Spinal cord (tissue), 10 donors: ENCODE measurements around the gene SLC4A11. TPM values are rescaled to one million over a fixed set of nuclear protein-coding genes. Genes with fewer than 3 reads are reported as not detected.

Source experiments
- DNase-seq, 6 donors: peaks; one replicate each; pipeline versions ENCODE4 v3.0.0 to v3.0.0-alpha.2; 2013 to 2015; ENCODE audit warnings: low spot score in 6 of 6, low read depth in 4 of 6
- H3K27ac ChIP-seq: one replicate; pipeline ENCODE4 v1.5.1; 2013; ENCODE audit warnings: low read depth, low read length, control low read depth
- H3K27me3 ChIP-seq: one replicate; pipeline ENCODE4 v1.6.1; 2013; ENCODE audit warnings: low read length; ENCODE audit not compliant: control insufficient read depth, insufficient read depth
- H3K36me3 ChIP-seq: one replicate; pipeline ENCODE4 v1.6.1; 2013; ENCODE audit warnings: low read length; ENCODE audit not compliant: control insufficient read depth, insufficient read depth
- H3K4me1 ChIP-seq: one replicate; pipeline ENCODE4 v1.6.1; 2013; ENCODE audit warnings: low read length; ENCODE audit not compliant: control insufficient read depth, insufficient read depth
- H3K4me3 ChIP-seq: one replicate; pipeline ENCODE4 v1.5.1; 2013; ENCODE audit warnings: low read depth, low read length, control low read depth
- H3K9me3 ChIP-seq: one replicate; pipeline ENCODE4 v1.6.1; 2013; ENCODE audit warnings: low read length; ENCODE audit not compliant: control insufficient read depth, insufficient read depth
- WGBS: methylation state at CpG from one replicate; pipeline ENCODE4 v1.1.5; 2013; ENCODE audit warnings: missing lambda C conversion rate; ENCODE audit not compliant: insufficient coverage; 5-methylcytosine and 5-hydroxymethylcytosine counted together
- polyA plus RNA-seq, 2 donors: library from polyadenylated mRNA; unstranded; fragments of 120-200 nt; gene quantifications; one replicate each; pipeline ENCODE4 v1.2.1, GENCODE V29; 2013; ENCODE audit not compliant: insufficient read length in 2 of 2
- total RNA-seq, 2 donors: library from RNA; depleted of rRNA in 1 of 2; stranded (reverse); fragments of 120-200 nt in 1 of 2; fragments of >200 nt in 1 of 2; gene quantifications; one replicate each; pipeline versions ENCODE4 v1.2.3 to v1.2.4, GENCODE V29; 2013 to 2014
- donor health status: healthy.

SLC4A11 gene
- total and polyA plus RNA-seq, 4 donors, result 0.20 to 1.3 (median 0.47) TPM

DNA sequence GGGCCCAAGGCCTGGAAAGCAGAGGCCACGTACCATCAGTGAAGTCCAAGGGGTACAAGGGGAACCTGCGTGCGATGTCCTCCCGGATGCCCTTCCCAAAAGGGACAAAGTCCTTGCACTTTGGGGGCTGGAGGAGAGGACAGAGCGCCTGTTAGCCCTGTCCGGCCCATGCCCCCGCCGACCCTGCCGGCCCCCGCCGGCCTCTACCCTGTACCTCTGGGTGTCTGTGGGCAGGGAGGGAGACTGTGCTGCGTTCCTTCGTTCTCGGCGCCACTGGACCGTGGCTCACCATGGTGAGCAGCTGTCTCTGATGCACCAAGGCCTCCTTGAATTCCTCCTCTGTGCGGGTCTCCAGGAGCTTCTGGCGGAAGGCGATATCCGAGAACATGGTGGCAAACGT is 7.9 kb downstream of the SLC4A11 start:
- peaks cover 9% of the 10 kb centered on the region for H3K27me3 ChIP-seq
- H3K36me3 ChIP-seq, result peaks cover 26% of the 10 kb centered on the region
- H3K27ac ChIP-seq, result no peak overlapping the region
- no peaks in the 10 kb centered on the region for H3K9me3 ChIP-seq
- no peak overlapping the region for H3K4me3 ChIP-seq
- 95% methylated on average over 19 of the region's 21 CpGs for WGBS
- H3K4me1 ChIP-seq, result no peaks in the 10 kb centered on the region
- no peak for DNase-seq

DNA sequence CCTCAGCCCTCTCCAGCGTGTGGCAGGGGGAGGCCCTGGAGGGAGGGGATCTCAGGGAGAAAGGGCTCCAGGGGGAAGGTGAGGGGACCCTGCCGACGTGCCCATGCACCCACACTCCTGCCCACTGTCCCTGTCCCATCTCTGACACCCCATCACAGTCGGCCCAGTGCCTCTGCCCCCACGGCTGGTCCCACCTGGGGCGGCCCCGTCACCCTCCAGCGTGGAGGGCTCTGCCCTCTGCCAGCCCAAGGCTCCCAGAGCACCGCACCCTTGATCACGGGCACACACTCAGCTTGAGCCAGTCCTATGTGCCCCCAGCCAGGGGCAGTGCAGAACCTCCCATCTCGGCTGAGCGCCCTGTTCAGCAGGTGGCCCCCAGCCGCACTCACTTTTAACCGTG is 9.2 kb downstream of the SLC4A11 start:
- 90% methylated on average over 12 of the region's 14 CpGs for WGBS
- no peaks in the 10 kb centered on the region for H3K9me3 ChIP-seq
- no peaks in the 10 kb centered on the region for H3K27me3 ChIP-seq
- no peak overlapping the region for H3K27ac ChIP-seq
- H3K36me3 ChIP-seq, result peaks cover 26% of the 10 kb centered on the region
- H3K4me3 ChIP-seq, result no peak overlapping the region
- no peak for DNase-seq
- no peaks in the 10 kb centered on the region for H3K4me1 ChIP-seq

DNA sequence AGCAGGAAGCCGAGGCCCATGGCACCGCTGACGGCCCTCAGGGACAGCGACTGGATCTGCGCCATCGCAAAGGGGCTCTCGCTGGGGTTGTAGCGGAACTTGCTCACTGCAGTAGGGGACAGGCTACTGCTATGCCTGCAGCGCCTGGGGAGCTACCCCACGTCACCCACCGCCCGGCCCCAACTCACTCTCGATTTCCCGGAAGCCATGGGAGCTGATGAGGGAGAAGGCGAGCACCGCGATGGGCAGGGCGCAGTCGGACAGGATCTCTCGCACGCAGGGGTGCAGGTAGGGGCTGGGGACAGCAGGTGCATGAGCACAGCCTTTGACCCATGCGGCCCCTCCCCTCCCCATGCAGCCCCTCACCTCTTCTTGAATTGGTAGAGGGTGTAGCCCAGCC is 9.8 kb downstream of the SLC4A11 start:
- WGBS, result 95% methylated on average over 21 of the region's 22 CpGs
- Histone ChIP-seq H3K4me1 (no peaks in the 10 kb centered on the region), H3K9me3 (no peaks in the 10 kb centered on the region), H3K4me3 (no peak overlapping the region), H3K36me3 (peaks cover 32% of the 10 kb centered on the region), H3K27me3 (no peaks in the 10 kb centered on the region), H3K27ac (no peak overlapping the region)
- DNase-seq, result no peak

DNA sequence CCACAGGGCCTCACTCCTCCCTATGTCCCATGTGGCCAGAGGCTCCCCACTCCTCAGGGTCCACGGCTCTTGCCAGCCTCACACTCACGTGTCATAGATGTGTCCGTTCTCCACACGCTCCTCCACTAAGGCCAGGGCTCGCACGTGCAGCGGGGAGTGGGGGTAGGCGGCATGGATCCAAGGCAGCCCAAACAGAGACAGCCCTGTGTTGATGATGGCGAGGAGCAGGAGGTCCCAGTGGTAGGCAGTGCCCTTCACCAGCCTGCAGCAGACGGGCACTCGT is 10.3 kb downstream of the SLC4A11 start:
- 95% methylated on average over 7 of the region's 11 CpGs for WGBS
- no peak for DNase-seq
- Histone ChIP-seq H3K4me1 (no peaks in the 10 kb centered on the region), H3K9me3 (no peaks in the 10 kb centered on the region), H3K27ac (no peak overlapping the region), H3K4me3 (no peak overlapping the region), H3K27me3 (no peaks in the 10 kb centered on the region), H3K36me3 (peaks cover 37% of the 10 kb centered on the region)

DNA sequence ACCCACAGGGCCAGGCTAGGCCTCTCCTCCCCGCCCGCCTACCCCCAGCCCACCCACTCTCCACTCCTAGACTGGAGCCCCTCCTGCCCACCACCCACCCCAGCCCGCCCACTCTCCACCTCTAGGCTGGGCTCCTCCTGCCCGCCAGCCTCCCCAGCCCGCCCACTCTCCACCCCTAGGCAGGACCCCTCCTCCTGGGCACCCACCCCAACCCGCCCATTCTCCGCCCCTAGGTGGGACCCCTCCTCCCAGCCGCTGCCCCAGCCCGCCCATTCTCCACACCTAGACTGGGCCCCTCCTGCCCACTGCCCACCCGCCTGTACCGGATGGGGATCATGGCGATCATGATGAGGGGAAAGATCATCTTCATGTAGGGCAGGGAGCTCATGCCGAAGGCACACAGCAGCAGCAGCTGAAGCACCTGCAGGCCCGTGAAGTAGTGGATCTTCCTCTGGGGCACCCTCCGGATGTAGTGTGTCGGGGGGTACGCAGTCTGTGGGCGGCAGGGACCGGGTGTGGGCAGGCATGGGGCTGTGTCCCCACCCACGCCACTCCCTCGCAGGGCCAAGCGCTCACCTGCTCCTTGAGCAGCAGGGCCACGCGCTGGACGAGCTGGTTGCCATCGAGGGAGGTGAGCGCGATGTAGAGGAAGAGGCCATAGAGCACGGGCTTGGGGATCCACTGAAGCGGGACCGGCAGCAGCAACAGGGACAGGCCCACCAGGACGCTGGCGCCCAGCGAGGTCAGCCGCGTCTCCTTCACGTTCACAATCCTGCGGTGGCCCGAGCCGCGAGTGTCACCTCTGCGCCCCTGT is 10.8 kb downstream of the SLC4A11 start:
- Histone ChIP-seq H3K4me3 (no peak overlapping the region), H3K27me3 (no peaks in the 10 kb centered on the region), H3K9me3 (no peaks in the 10 kb centered on the region), H3K27ac (no peak overlapping the region), H3K4me1 (no peaks in the 10 kb centered on the region), H3K36me3 (peaks cover 40% of the 10 kb centered on the region)
- 87% methylated on average over 33 of the region's 42 CpGs for WGBS
- no peak for DNase-seq

DNA sequence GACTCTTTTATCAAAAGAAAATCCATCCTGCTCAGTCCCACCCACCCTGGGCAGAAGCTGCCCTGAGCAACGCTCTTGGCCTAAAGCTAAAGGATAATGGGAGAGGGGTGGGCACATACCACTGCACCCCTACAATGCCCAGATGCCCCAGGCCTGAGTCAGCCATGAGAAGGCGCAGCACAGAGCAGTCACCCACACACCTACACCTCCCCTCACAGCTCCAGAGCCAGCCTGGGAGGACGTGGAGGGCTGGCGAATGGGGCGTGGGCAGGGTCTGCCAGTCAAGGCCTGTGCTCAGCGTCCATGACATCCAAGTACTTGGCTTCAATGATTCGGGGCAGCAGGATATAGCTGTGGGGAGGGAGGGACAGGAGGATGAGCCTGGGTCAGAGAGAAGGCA is 11.5 kb downstream of the SLC4A11 start:
- Histone ChIP-seq H3K4me1 (peaks cover 3% of the 10 kb centered on the region), H3K4me3 (no peak overlapping the region), H3K9me3 (no peaks in the 10 kb centered on the region), H3K36me3 (peaks cover 46% of the 10 kb centered on the region), H3K27me3 (no peaks in the 10 kb centered on the region), H3K27ac (no peak overlapping the region)
- WGBS, result 63% methylated on average over 2 of the region's 7 CpGs
- DNase-seq, result no peak

DNA sequence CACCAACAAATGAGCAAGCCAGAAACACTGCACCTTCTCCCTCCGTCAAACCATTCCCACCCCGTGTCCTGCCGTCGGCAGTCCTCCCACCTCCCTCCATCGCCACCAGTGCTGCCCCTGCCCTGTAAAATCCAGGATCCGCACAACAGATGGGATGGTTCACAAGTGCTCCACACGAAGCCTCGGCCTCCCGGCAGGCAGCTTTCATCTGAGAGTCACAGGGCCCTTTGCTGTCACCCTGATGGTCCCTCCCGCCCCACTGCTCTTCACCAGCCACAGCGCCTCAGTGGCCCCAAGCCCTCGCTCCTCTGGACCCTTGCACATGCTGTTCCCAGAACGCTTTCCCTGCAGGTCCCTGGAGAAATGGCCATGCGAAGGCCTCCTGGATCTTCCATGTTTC is 12.1 kb downstream of the SLC4A11 start:
- peaks cover 6% of the 10 kb centered on the region for H3K4me1 ChIP-seq
- no peak overlapping the region for H3K4me3 ChIP-seq
- no peaks in the 10 kb centered on the region for H3K27me3 ChIP-seq
- no peak for DNase-seq
- H3K27ac ChIP-seq, result no peak overlapping the region
- 94% methylated on average over 14 of the region's 14 CpGs for WGBS
- peaks cover 53% of the 10 kb centered on the region for H3K36me3 ChIP-seq
- no peaks in the 10 kb centered on the region for H3K9me3 ChIP-seq

DNA sequence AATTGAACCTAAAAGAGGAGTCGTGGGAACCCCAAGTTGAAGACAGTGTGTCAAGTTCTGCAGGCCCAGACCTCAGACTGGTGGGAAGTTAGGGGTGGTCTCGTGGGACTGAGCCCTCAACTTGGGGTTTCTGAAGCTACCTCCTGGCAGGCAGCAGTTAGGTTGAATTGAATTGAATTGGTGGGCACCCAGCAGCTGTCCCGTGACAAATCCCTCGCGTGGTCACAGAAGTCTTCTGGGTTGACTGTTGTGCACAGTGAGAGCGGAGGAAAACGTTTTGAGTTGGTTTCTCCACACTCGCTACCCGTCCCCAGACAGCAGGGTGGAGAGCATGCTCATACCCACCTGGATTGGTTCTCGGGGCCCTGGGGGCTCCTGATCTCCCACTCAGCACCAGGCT is 12.9 kb downstream of the SLC4A11 start:
- DNase-seq, result no peak
- H3K36me3 ChIP-seq, result peaks cover 61% of the 10 kb centered on the region
- H3K9me3 ChIP-seq, result no peaks in the 10 kb centered on the region
- no peaks in the 10 kb centered on the region for H3K27me3 ChIP-seq
- H3K4me1 ChIP-seq, result peaks cover 6% of the 10 kb centered on the region
- WGBS, result 81% methylated on average over 7 of the region's 10 CpGs
- H3K27ac ChIP-seq, result no peak overlapping the region
- no peak overlapping the region for H3K4me3 ChIP-seq

DNA sequence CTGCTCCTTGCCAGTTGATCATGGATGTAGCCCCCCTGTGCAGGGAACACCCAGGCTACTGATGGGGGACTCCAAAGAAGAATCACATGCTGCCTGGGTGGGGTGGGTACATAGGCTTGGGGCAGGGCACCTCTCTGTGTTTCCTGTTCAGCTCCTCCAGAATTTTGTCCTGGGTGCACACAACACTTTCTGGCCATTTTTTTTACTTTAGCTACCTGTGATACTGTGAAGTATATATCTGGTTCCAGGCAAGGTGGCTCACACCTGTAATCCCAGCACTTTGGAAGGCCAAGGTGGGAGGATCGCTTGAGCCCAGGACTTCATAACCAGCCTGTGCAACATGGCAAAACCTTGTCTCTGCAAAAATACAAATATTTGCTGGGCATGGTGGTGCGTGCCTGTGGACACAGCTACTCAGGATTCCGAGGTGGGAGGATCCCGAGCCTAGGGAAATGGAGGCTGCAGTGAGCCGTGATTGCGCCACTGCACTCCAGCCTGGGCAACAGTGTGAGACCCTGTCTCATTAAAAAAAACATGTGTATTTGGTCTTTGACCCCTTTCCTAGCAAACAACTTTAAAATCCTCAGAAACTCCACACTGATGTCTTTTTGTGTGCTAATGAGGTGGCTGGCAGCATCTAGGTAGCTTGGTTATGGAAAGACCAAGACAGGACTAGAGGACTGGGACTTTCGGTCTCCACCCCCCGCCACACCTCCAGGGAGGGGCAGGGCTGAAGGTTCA is 14.1 kb downstream of the SLC4A11 start:
- Histone ChIP-seq H3K36me3 (peaks cover 69% of the 10 kb centered on the region), H3K27me3 (no peaks in the 10 kb centered on the region), H3K4me3 (no peak overlapping the region), H3K9me3 (no peaks in the 10 kb centered on the region), H3K27ac (no peak overlapping the region), H3K4me1 (peaks cover 6% of the 10 kb centered on the region)
- no peak for DNase-seq
- 91% methylated on average over 4 of the region's 8 CpGs for WGBS
